Measurements from ENCODE around the gene MTHFD1L.

- TF ChIP-seq CTCF (IDR thresholded peaks at IDR 0.05; ENCODE audit: borderline replicate concordance, extremely low read depth, low read length, poor library complexity, severe bottlenecking) (no peak), EZH2 (IDR thresholded peaks at IDR 0.05; ENCODE audit: borderline replicate concordance, low read depth, low read length, severe bottlenecking) (no peak)
Measured at GRCh38 chr6:150902142-150902776, 36.8 kb downstream of the MTHFD1L start.

Data from DND-41 (cell line).